T-helper 17 cell (primary cell): Measurements from ENCODE around the gene BRS3. TPM values are rescaled to one million over a fixed set of nuclear protein-coding genes. Genes with fewer than 3 reads are reported as not detected.

Experiments
- ATAC-seq: fragments of 150-1000 bp; cut with Tn5 transposase; 2 replicates; pipeline ENCODE4 v1.10.0; 2021; ENCODE audit warnings: mild to moderate bottlenecking, moderate library complexity
- DNase-seq, 3 donors: peaks; one replicate each; pipeline versions ENCODE4 v3.0.0 to v3.0.0-alpha.2; 2020 to 2021
- H3K9me3 ChIP-seq: one replicate; pipeline ENCODE4 v1.7.0; 2013; ENCODE audit warnings: low read length, mild to moderate bottlenecking; ENCODE audit not compliant: control insufficient read depth, poor library complexity, severe bottlenecking
- H3K27ac Mint-ChIP-seq: one replicate; pipeline ENCODE4 v1.8.0; 2022; ENCODE audit warnings: mild to moderate bottlenecking, moderate library complexity, mixed read lengths
- H3K27me3 Mint-ChIP-seq: one replicate; pipeline ENCODE4 v1.8.0; 2022; ENCODE audit warnings: mixed read lengths
- H3K36me3 Mint-ChIP-seq: one replicate; pipeline ENCODE4 v1.8.0; 2022; ENCODE audit warnings: low read depth, mixed read lengths
- H3K4me1 Mint-ChIP-seq: one replicate; pipeline ENCODE4 v1.8.0; 2022; ENCODE audit warnings: mild to moderate bottlenecking, mixed read lengths
- H3K4me3 Mint-ChIP-seq: one replicate; pipeline ENCODE4 v1.8.0; 2022; ENCODE audit warnings: mild to moderate bottlenecking, moderate library complexity, mixed read lengths
- total RNA-seq, 4 donors: library from RNA in 2 of 4; stranded (reverse) in 2 of 4; gene quantifications; one replicate each; pipeline ENCODE4 v1.2.3 and lab custom pipeline; 2022 to 2026

Gene BRS3
- total RNA-seq, 2 donors from 2014 or later = not detected

DNA sequence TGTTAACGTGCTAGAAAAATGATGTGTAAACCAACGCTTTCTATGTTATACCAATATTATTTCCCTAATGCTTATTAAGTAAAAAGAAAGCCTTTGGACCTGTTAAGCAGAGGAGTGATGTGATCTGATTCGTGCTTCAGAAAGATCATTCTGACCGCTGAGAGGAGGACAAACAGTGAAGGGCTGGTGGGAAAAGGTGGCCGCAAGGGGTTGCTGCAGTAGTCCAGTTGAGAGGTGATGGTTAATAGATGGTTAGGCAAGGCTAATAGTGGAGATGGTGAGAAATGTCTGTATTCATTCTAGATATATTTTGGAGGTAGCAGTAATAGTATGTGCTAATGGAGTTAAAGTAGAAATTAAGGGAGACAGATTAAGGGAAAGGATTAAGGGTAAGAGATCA lies 31.3 kb downstream of the BRS3 start:
- H3K9me3 ChIP-seq = no peaks in the 10 kb centered on the region
- Mint-ChIP-seq H3K4me3 (no peak overlapping the region), H3K4me1 (peaks cover 4% of the 10 kb centered on the region), H3K27ac (no peak overlapping the region), H3K36me3 (no peaks in the 10 kb centered on the region), H3K27me3 (no peaks in the 10 kb centered on the region)
- no peak for ATAC-seq
- DNase-seq = no peak

DNA sequence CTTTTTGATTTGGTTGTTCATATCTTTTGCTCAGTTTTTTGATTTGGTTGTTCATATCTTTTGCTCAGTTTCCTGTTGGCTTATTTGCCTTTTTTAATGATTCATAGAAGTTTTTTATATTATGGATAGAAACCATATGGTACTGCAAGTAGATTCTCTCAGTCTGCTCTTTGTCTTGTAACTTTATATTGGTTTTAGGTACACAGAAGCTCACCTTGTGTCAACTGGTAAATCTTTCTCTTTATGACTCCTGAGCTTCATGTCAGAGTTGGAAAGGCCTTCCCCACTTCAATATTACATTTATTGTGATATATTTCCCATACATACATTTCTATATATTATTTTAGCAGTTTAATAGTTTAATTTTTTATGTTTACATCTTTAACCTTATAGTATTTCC lies 36.0 kb downstream of the BRS3 start:
- DNase-seq (no peak), ATAC-seq (no peak)
- no peaks in the 10 kb centered on the region for H3K36me3 Mint-ChIP-seq
- no peaks in the 10 kb centered on the region for H3K27me3 Mint-ChIP-seq
- no peaks in the 10 kb centered on the region for H3K9me3 ChIP-seq
- no peak overlapping the region for H3K27ac Mint-ChIP-seq
- peaks cover 4% of the 10 kb centered on the region for H3K4me1 Mint-ChIP-seq
- no peak overlapping the region for H3K4me3 Mint-ChIP-seq

DNA sequence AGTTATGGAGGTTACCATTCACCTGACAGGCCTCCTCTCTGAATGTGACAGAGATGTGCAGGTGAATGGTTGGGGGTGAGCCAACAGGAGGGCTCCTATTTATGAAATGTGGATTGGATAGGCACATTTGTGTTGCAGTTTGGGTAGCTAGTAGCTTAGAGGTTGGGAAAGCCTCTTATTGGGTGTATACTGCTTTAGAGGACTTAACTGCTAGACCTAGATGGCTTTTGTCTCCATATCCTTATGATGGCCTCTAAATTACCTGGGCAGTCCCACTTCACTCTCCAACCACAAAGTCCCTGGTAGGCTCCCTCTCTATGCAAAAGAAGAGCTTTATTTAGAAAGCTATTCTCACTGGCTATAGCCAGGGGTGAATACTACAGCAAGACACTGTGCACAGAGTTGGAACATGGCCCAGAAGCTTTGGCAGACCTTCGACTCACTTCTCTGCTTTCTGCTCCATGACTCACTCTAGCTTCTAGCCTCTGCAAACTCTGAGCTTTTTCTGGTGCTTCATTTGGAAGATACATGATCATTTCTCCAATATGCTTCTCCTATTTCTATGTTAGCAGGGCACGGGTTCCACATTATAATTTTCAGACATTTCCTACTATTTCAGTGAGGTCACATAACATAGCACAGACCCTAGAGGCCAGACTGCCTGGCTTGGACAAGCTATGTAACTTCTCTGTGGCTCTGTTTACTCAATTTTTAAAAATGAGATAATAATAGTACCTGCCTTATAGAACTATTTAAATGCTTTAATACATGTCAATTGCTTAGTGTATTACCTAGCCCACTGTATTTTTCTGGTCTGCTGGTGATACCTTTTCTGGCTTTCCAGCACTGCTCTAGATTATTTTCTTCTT lies 38.2 kb downstream of the BRS3 start:
- no peaks in the 10 kb centered on the region for H3K9me3 ChIP-seq
- Mint-ChIP-seq H3K27me3 (no peaks in the 10 kb centered on the region), H3K27ac (no peak overlapping the region), H3K36me3 (no peaks in the 10 kb centered on the region), H3K4me3 (no peak overlapping the region), H3K4me1 (peaks cover 9% of the 10 kb centered on the region)
- DNase-seq (no peak), ATAC-seq (no peak)

DNA sequence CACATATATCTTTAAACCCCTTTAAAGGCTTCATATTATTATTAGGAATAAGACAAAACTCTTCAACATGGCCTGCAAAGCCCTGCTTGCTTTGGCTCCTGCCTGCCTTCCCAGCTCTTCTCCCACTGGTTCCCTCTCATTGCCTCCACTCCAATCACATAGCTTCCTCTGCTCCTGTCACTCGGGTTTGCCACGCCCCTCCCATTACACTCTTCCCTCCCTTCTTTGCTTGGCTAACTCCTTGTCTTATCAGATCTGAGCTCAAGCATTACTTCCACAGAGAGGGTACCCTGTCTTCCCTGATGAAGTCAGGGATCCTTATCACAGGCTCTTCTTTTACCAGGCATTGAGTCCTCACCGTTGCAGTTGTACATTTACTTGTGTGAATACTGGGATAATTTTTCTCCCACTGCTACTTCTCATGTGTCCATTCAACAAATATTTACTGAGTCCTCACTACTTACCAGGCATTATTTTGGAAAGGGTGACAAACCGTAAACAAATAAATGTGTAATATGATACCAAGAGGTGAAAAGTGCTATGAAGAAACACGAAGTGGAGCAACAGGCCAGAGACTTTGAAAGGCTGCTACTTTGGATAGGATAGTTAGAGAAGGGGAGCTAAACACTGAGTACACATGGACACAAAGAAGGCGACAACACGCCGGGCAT lies 41.0 kb downstream of the BRS3 start:
- no peak overlapping the region for H3K27ac Mint-ChIP-seq
- H3K27me3 Mint-ChIP-seq = no peaks in the 10 kb centered on the region
- ATAC-seq (no peak), DNase-seq (no peak)
- no peak overlapping the region for H3K4me3 Mint-ChIP-seq
- H3K4me1 Mint-ChIP-seq = peaks cover 6% of the 10 kb centered on the region
- H3K9me3 ChIP-seq = no peaks in the 10 kb centered on the region
- H3K36me3 Mint-ChIP-seq = no peaks in the 10 kb centered on the region

DNA sequence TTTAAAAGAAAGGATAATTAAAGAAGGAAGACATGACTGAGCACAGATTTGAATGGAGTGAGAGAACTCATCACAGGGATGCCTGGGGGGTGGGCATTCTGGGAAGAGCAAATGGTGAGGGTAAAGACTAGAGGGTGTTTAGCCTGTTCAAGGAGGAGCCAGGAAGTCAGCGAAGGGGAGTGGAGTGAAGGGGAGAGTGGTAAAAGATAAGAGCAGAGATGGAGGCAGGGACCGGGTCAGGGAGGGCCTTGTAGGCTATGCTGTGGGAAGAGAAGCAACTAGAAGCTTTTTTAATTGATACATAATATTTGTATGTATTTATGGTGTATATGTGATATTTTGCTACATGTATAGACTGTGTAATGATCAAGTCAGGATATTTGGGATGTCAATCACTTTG lies 42.0 kb downstream of the BRS3 start:
- Mint-ChIP-seq H3K4me1 (peaks cover 5% of the 10 kb centered on the region), H3K4me3 (peak overlapping the region; percentile 45), H3K36me3 (no peaks in the 10 kb centered on the region), H3K27ac (no peak overlapping the region), H3K27me3 (no peaks in the 10 kb centered on the region)
- no peak for DNase-seq
- H3K9me3 ChIP-seq = no peaks in the 10 kb centered on the region
- no peak for ATAC-seq

DNA sequence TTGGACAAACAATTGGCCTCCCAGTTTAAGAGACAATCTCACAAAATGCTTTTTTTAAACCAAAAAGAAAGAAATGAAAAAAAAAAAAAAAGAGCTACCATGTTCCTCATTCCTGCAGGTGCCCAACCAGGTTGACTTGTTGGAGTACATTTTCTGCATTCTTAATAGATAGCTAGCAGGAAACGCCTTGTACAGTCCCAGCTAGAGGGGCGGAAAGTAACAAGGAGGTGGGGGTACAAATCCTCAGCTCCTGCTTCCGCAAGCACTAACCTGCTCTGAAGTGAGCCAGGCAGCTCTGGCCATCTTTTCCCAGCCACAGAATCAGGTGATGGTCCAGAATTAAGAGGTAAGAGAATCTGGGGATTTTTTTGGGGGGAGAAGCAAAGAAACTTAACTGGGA lies 44.2 kb downstream of the BRS3 start, which contains the start of gene VGLL1:
Gene VGLL1, plus strand, starts transcription at position 265 of the 400 bp plus-strand sequence. CDS start 3,806 bp downstream, outside the sequence.
- no peak within 1 kb of the TSS for H3K4me3 Mint-ChIP-seq
- no peak within 1 kb of the TSS for H3K27ac Mint-ChIP-seq
- DNase-seq = no peak
- no peak for ATAC-seq
- H3K36me3 Mint-ChIP-seq = no peaks in the 10 kb centered on the region
- H3K4me1 Mint-ChIP-seq = peaks cover 5% of the 10 kb centered on the region
- no peaks in the 10 kb centered on the region for H3K27me3 Mint-ChIP-seq
- no peaks in the 10 kb centered on the region for H3K9me3 ChIP-seq

DNA sequence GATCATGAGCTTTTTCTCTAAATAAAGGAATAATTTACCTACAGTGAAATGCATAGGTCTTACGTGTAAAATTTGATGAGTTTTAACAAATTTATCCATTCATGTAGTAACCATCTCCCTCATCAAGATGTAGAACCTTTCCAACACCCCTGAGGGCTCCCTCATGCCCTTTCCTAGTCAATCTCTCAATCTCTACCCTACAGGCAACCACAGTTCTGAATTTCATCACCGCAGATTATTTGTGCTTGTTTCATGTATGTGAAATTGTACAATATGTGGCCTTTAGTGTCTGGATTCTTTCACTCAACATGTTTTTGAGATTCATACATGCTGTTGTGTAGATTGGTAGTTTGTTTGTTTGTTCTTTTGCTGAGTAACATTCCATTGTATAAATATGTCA lies 46.4 kb downstream of the BRS3 start:
- Mint-ChIP-seq H3K4me1 (peaks cover 4% of the 10 kb centered on the region), H3K4me3 (no peak overlapping the region), H3K36me3 (no peaks in the 10 kb centered on the region), H3K27me3 (no peaks in the 10 kb centered on the region), H3K27ac (no peak overlapping the region)
- no peaks in the 10 kb centered on the region for H3K9me3 ChIP-seq
- no peak for DNase-seq
- ATAC-seq = no peak

DNA sequence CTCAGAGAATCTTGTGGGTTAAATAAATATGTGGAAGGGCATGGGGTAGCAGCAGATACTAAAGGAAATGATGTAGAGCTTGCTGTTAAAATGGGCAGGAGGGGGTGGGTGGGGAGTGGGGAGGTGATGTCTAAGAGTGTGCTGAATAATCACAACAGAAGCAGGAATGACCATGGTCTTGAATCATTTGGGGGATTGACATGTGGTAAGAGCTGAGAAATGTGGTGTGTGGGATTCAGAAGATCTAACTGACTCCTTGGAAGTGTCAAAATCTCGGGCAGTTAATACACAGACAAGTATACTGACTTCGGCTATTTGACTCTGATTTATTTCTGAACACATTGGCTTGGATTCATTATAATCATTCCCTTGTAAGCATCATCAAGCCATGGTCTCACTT lies 51.1 kb downstream of the BRS3 start:
- no peaks in the 10 kb centered on the region for H3K9me3 ChIP-seq
- Mint-ChIP-seq H3K27ac (no peak overlapping the region), H3K4me1 (peaks cover 5% of the 10 kb centered on the region), H3K4me3 (no peak overlapping the region), H3K27me3 (no peaks in the 10 kb centered on the region), H3K36me3 (no peaks in the 10 kb centered on the region)
- no peak for DNase-seq
- ATAC-seq = no peak

DNA sequence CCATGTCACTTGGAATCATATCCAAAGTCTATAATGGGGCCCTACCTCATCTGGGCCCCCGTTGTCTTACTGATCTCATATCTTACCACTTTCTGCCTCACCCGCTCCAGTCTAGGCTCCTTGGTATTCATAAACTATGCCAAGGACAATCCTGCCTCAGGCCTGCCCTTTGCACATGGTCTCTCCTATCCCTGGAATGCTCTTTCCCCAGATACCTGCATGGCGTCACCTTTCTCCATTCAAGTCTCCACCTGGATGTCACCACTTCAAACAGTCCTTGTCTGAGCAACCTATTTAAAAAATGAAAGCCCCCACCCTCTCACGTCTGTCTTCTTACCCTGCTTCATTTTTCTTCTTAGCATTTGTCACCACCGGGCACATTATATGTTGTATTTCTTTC lies 52.5 kb downstream of the BRS3 start:
- DNase-seq (no peak), ATAC-seq (no peak)
- no peaks in the 10 kb centered on the region for H3K9me3 ChIP-seq
- Mint-ChIP-seq H3K36me3 (no peaks in the 10 kb centered on the region), H3K4me1 (peaks cover 13% of the 10 kb centered on the region), H3K4me3 (no peak overlapping the region), H3K27me3 (no peaks in the 10 kb centered on the region), H3K27ac (no peak overlapping the region)

DNA sequence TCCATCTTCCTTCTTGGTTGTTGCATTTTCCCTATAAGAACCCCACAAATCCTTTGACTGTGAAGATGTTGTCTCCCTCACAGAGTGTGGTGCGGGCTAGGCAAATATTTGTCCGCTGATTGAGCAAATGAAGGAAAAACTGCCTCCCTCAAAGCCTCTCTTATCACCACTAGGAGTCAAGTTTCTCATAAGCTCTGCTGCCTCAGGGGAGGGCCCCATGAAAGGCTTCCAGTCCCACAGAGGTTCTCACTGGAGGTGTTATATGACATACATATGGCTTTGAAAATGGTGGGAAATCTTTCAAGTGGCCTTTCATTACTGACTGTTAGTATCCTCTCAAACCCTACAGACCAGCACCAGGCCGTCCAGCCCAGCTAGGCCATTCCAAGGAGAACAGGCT lies 53.5 kb downstream of the BRS3 start:
- H3K9me3 ChIP-seq = no peaks in the 10 kb centered on the region
- ATAC-seq (no peak), DNase-seq (no peak)
- H3K4me3 Mint-ChIP-seq = no peak overlapping the region
- H3K27me3 Mint-ChIP-seq = no peaks in the 10 kb centered on the region
- H3K27ac Mint-ChIP-seq = no peak overlapping the region
- no peaks in the 10 kb centered on the region for H3K36me3 Mint-ChIP-seq
- H3K4me1 Mint-ChIP-seq = peaks cover 18% of the 10 kb centered on the region

DNA sequence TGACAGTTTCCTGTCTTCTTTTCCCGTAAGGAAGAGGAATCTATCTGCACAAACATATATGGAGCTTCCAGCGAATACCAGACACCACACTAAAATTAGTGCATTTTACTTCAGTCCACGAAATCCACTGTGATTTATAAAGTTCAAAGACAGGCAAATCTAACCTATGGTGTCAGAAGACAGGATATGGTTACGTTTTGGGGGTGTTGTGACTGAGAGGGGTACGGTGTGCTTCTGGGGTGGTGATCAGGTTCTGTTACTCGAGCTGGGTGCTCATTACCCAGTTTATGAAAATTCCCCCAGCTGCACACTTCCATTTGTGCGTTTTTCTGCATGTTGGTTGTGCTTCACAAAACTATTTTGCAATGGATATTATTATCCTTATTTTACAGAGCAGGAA lies 54.5 kb downstream of the BRS3 start:
- H3K27me3 Mint-ChIP-seq = no peaks in the 10 kb centered on the region
- H3K4me1 Mint-ChIP-seq = peaks cover 22% of the 10 kb centered on the region
- DNase-seq (no peak), ATAC-seq (no peak)
- no peaks in the 10 kb centered on the region for H3K36me3 Mint-ChIP-seq
- H3K27ac Mint-ChIP-seq = no peak overlapping the region
- H3K9me3 ChIP-seq = no peaks in the 10 kb centered on the region
- no peak overlapping the region for H3K4me3 Mint-ChIP-seq
